ENCODE measurements around the gene ISOC2.

DNA sequence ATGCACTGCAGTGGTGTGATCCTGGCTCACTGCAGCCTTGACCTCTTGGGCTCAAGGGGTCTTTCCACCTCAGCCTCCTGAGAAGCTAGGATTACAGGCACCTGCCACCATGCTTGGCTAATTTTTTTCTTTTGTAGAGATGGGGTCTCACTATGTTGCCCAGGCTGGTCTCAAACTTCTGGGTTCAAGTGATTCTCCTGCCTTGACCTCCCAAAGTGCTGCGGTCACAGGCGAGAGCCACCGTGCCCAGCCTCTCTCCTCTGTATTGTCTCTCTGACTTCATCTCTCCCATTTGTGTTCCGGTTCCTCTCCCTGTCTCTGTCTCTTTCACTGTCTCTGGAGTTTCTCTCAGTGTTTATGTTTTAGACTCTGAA is 4.8 kb upstream of the ISOC2 start:
- TF ChIP-seq, protein P1, sequence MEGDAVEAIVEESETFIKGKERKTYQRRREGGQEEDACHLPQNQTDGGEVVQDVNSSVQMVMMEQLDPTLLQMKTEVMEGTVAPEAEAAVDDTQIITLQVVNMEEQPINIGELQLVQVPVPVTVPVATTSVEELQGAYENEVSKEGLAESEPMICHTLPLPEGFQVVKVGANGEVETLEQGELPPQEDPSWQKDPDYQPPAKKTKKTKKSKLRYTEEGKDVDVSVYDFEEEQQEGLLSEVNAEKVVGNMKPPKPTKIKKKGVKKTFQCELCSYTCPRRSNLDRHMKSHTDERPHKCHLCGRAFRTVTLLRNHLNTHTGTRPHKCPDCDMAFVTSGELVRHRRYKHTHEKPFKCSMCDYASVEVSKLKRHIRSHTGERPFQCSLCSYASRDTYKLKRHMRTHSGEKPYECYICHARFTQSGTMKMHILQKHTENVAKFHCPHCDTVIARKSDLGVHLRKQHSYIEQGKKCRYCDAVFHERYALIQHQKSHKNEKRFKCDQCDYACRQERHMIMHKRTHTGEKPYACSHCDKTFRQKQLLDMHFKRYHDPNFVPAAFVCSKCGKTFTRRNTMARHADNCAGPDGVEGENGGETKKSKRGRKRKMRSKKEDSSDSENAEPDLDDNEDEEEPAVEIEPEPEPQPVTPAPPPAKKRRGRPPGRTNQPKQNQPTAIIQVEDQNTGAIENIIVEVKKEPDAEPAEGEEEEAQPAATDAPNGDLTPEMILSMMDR (IDR thresholded peaks at IDR 0.05; ENCODE audit: extremely low read depth in 1 of 2, insufficient read depth in 1 of 2, low read depth in 1 of 2, low read length in 2 of 2), result no peak
- no peak for TF ChIP-seq POLR2AphosphoS5 (IDR thresholded peaks at IDR 0.05; ENCODE audit: insufficient read depth, low read depth, low read length)
- no peak for TF ChIP-seq POLR2A (IDR thresholded peaks at IDR 0.05; ENCODE audit: low read depth, low read length)
- no peak for TF ChIP-seq EZH2 (IDR thresholded peaks at IDR 0.05; ENCODE audit: borderline replicate concordance, low read depth, low read length, severe bottlenecking)
- TF ChIP-seq JUN (IDR thresholded peaks at IDR 0.05; ENCODE audit: borderline replicate concordance, insufficient read depth, insufficient read length, low read depth), result no peak
- TF ChIP-seq FOS (IDR thresholded peaks at IDR 0.05; ENCODE audit: borderline replicate concordance, insufficient read depth, low read length), result no peak
- TF ChIP-seq, protein P2, sequence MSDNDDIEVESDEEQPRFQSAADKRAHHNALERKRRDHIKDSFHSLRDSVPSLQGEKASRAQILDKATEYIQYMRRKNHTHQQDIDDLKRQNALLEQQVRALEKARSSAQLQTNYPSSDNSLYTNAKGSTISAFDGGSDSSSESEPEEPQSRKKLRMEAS (IDR thresholded peaks at IDR 0.05; ENCODE audit: insufficient read depth, insufficient read length), result no peak
